Gastroesophageal sphincter (tissue), 3 donors: ENCODE results near the gene LIF.

Experiments
- CTCF ChIP-seq, 4 experiments: fragments of 200-600 bp in 2 of 4; fragments of 450-650 bp in 2 of 4; sonication (generic) in 1 of 4; IDR thresholded peaks; one replicate each; pipeline ENCODE4 v1.5.1; 2017 to 2019; ENCODE audit warnings: antibody characterized with exemption in 4 of 4, mild to moderate bottlenecking in 2 of 4, moderate library complexity in 2 of 4
- EP300 ChIP-seq: sonication (generic); formaldehyde crosslinking; IDR thresholded peaks from one replicate; pipeline ENCODE4 v1.6.1; 2017; ENCODE audit warnings: antibody characterized with exemption, mild to moderate bottlenecking

GRCh38 chr22:30295576-30295975 is 49.0 kb upstream of the LIF start:
- TF ChIP-seq CTCF (IDR thresholded peaks at IDR 0.05) (no peak), EP300 (no peak)
